ENCODE results near the gene CYP2A7. TPM values are rescaled to one million over a fixed set of nuclear protein-coding genes. Genes with fewer than 3 reads are reported as not detected.
"Not testable (repeated sequence)": the region's sequence is repeated elsewhere in the genome, so short reads cannot be mapped to it uniquely, and the experiment has no call there.

The CYP2A7 gene
- total and polyA plus RNA-seq, 2 donors (not counting 1 experiment from before 2014, with no cell fraction given), result not detected

- Mint-ChIP-seq H3K27ac (no peak overlapping the region), H3K4me1 (no peaks in the 10 kb centered on the region), H3K4me3 (no peak overlapping the region), H3K9me3 (ENCODE audit: insufficient read depth) (no peaks in the 10 kb centered on the region), H3K27me3 (peaks cover 10% of the 10 kb centered on the region)
- Histone ChIP-seq H3K27me3 (replicated peaks in 1 of 4; ENCODE audit: control extremely low read depth in 1 of 4, control insufficient read depth in 3 of 4, insufficient read depth in 4 of 4, low read length in 3 of 4) (peaks cover 0 to 10% (median 0%) of the 10 kb centered on the region in 4 experiments), H3K9ac (ENCODE audit: low read length) (no peak overlapping the region), H3K27ac (ENCODE audit: low read length in 2 of 2) (no peak overlapping the region), H3K4me1 (ENCODE audit: control insufficient read depth in 2 of 2, insufficient read depth in 2 of 2, low read length in 2 of 2) (no peaks in the 10 kb centered on the region), H3K36me3 (replicated peaks in 1 of 2; ENCODE audit: control extremely low read depth in 1 of 2, control insufficient read depth in 1 of 2, extremely low read depth in 1 of 2, insufficient read depth in 2 of 2, low read length in 1 of 2) (no peaks in the 10 kb centered on the region), H4K20me1 (ENCODE audit: control insufficient read depth, insufficient read depth, low read length, poor library complexity, severe bottlenecking) (no peaks in the 10 kb centered on the region), H3K4me3 (ENCODE audit: control extremely low read depth in 1 of 5, extremely low read depth in 1 of 5, insufficient read depth in 1 of 5, low read depth in 2 of 5, low read length in 4 of 5) (no peak overlapping the region), H2AFZ (ENCODE audit: insufficient read depth, low read depth, low read length, poor library complexity, severe bottlenecking) (no peak overlapping the region), H3K79me2 (ENCODE audit: control insufficient read depth, insufficient read depth, low read length) (no peaks in the 10 kb centered on the region), H3K9me3 (ENCODE audit: control extremely low read depth in 1 of 3, control insufficient read depth in 2 of 3, insufficient read depth in 1 of 3, low read length in 2 of 3) (no peaks in the 10 kb centered on the region), H3K4me2 (replicated peaks; ENCODE audit: low read depth, low read length, poor library complexity, severe bottlenecking) (no peak overlapping the region)
- ChIA-PET POLR2A (no interaction called here), CTCF (no interaction called here)
- WGBS (ENCODE audit: insufficient coverage), result no CpG with 5 or more reads among the region's 5 CpGs
- DNase-seq (no peak), ATAC-seq (ENCODE audit: low read depth) (no peak)
- intact Hi-C loops (cut with micrococcal nuclease), result no loop called here
- TF ChIP-seq EZH2 (IDR thresholded peaks at IDR 0.05; ENCODE audit: borderline replicate concordance, insufficient read depth, low read depth, low read length, poor library complexity, severe bottlenecking) (no peak), CTCF (IDR thresholded peaks at IDR 0.05) (no peak)
These were observed 23.9 kb downstream of the CYP2A7 start for GRCh38 chr19:40858109-40858508.

- H3K4me1 ChIP-seq (ENCODE audit: control insufficient read depth in 2 of 2, insufficient read depth in 2 of 2, low read length in 2 of 2); H3K9me3 ChIP-seq (ENCODE audit: control extremely low read depth in 1 of 3, control insufficient read depth in 2 of 3, insufficient read depth in 1 of 3, low read length in 2 of 3); H3K9me3 Mint-ChIP-seq (ENCODE audit: insufficient read depth); H3K4me1 Mint-ChIP-seq; H3K9ac ChIP-seq (ENCODE audit: low read length); H3K4me3 ChIP-seq (ENCODE audit: control extremely low read depth in 1 of 5, extremely low read depth in 1 of 5, insufficient read depth in 1 of 5, low read depth in 2 of 5, low read length in 4 of 5); H3K79me2 ChIP-seq (ENCODE audit: control insufficient read depth, insufficient read depth, low read length); DNase-seq; ATAC-seq (ENCODE audit: low read depth); H4K20me1 ChIP-seq (ENCODE audit: control insufficient read depth, insufficient read depth, low read length, poor library complexity, severe bottlenecking); H2AFZ ChIP-seq (ENCODE audit: insufficient read depth, low read depth, low read length, poor library complexity, severe bottlenecking); H3K4me2 ChIP-seq (replicated peaks; ENCODE audit: low read depth, low read length, poor library complexity, severe bottlenecking); H3K27ac Mint-ChIP-seq; intact Hi-C loops (cut with micrococcal nuclease); CTCF ChIA-PET; H3K36me3 ChIP-seq (replicated peaks in 1 of 2; ENCODE audit: control extremely low read depth in 1 of 2, control insufficient read depth in 1 of 2, extremely low read depth in 1 of 2, insufficient read depth in 2 of 2, low read length in 1 of 2); H3K27ac ChIP-seq (ENCODE audit: low read length in 2 of 2); POLR2A ChIA-PET; H3K4me3 Mint-ChIP-seq; H3K27me3 ChIP-seq (replicated peaks in 1 of 4; ENCODE audit: control extremely low read depth in 1 of 4, control insufficient read depth in 3 of 4, insufficient read depth in 4 of 4, low read length in 3 of 4): not testable (repeated sequence)
- 78% methylated on average over 1 of the region's 3 CpGs for WGBS (ENCODE audit: insufficient coverage)
- H3K27me3 Mint-ChIP-seq, result peaks cover 31% of the 10 kb centered on the region
These were observed 29.4 kb downstream of the CYP2A7 start for GRCh38 chr19:40852467-40853152.

- H3K36me3 ChIP-seq (replicated peaks in 1 of 2; ENCODE audit: control extremely low read depth in 1 of 2, control insufficient read depth in 1 of 2, extremely low read depth in 1 of 2, insufficient read depth in 2 of 2, low read length in 1 of 2); H3K4me3 Mint-ChIP-seq; H3K9me3 Mint-ChIP-seq (ENCODE audit: insufficient read depth); CTCF ChIA-PET; H3K9me3 ChIP-seq (ENCODE audit: control extremely low read depth in 1 of 3, control insufficient read depth in 2 of 3, insufficient read depth in 1 of 3, low read length in 2 of 3); DNase-seq; H3K9ac ChIP-seq (ENCODE audit: low read length); H3K4me1 ChIP-seq (ENCODE audit: control insufficient read depth in 2 of 2, insufficient read depth in 2 of 2, low read length in 2 of 2); H3K27ac ChIP-seq (ENCODE audit: low read length in 2 of 2); H3K4me3 ChIP-seq (ENCODE audit: control extremely low read depth in 1 of 5, extremely low read depth in 1 of 5, insufficient read depth in 1 of 5, low read depth in 2 of 5, low read length in 4 of 5); POLR2A ChIA-PET; H3K27me3 ChIP-seq (replicated peaks in 1 of 4; ENCODE audit: control extremely low read depth in 1 of 4, control insufficient read depth in 3 of 4, insufficient read depth in 4 of 4, low read length in 3 of 4); H2AFZ ChIP-seq (ENCODE audit: insufficient read depth, low read depth, low read length, poor library complexity, severe bottlenecking); H3K79me2 ChIP-seq (ENCODE audit: control insufficient read depth, insufficient read depth, low read length); H3K4me2 ChIP-seq (replicated peaks; ENCODE audit: low read depth, low read length, poor library complexity, severe bottlenecking); H4K20me1 ChIP-seq (ENCODE audit: control insufficient read depth, insufficient read depth, low read length, poor library complexity, severe bottlenecking); H3K27ac Mint-ChIP-seq; H3K4me1 Mint-ChIP-seq; ATAC-seq (ENCODE audit: low read depth); intact Hi-C loops (cut with micrococcal nuclease): not testable (repeated sequence)
- peaks cover 40% of the 10 kb centered on the region for H3K27me3 Mint-ChIP-seq
- 100% methylated on average over 1 of the region's 3 CpGs for WGBS (ENCODE audit: insufficient coverage)
These were observed 31.8 kb downstream of the CYP2A7 start, which contains the start of gene CYP2A6 for GRCh38 chr19:40850277-40850676. TSS of gene CYP2A6 (minus strand) at chr19:40850447. CDS start at chr19:40850426, 21 bp downstream.
